HG02852 (cell line): Measurements from ENCODE around the gene FCGR1A.
A peak's percentile ranks its signal among the peaks of the same experiment; 100 is the strongest.
"Not testable (repeated sequence)": the region's sequence is repeated elsewhere in the genome, so short reads cannot be mapped to it uniquely, and the experiment has no call there.

Experiments used
- ATAC-seq: cut with Tn5 transposase; IDR thresholded peaks from one replicate; pipeline ENCODE4 v1.9.1; 2021; ENCODE audit warnings: mild to moderate bottlenecking, moderate library complexity; ENCODE audit not compliant: unreplicated experiment

FCGR1A gene

DNA sequence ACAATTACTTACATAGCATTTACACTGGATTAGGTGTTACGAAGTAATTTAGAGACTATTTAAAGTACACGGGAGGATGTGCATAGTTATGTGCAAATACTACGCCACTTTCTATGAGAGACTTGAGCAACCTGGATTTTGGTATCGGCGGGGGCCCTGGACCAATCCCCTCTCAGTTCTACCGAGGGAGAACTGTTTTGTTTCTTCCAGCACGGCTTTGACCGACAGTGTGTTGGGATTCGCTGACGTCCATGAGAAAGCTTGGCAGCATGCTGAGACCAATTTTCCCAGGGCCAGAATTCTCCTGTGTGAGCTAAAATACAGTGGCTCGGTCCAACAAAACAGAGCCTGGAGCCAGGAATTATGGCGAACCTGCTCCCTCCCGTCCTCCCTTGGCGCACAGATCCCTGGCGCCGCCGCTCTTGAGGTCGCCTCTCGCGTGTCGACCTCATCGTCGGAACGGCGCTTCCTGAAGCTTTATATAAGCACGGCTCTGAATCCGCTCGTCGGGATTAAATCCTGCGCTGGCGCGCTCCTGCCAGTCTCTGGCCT lies 49.3 kb downstream of the FCGR1A start:
- peak; percentile 14 for ATAC-seq

GRCh38 chr1:149832316-149833126 lies 50.0 kb downstream of the FCGR1A start:
- ATAC-seq = peak; percentile 63

GRCh38 chr1:149833144-149833543 lies 50.6 kb downstream of the FCGR1A start:
- not testable (repeated sequence) for ATAC-seq

DNA sequence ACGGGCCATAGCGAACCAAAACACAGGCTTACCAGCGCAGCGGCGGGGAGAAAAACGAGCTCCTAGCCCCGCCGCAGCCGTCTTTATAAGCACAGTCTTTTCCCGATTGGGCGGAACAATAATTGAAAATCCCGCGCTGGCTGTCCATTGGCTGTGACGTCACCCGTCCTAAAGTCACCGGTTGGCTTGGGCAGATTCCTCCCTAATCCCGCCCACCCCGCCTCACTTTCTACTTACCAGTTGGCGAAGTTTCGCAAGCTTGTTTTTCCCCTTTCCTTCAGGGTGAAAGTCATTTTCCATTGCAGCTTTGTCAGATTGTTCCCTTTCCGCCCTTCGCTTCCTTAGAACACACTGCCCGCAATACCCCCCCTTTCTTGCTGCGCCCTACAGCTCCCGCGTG lies 58.7 kb downstream of the FCGR1A start:
- ATAC-seq = not testable (repeated sequence)
